ENCODE results near the gene TMEM205.
A peak's percentile ranks its signal among the peaks of the same experiment; 100 is the strongest.
"Not testable (repeated sequence)": the region's sequence is repeated elsewhere in the genome, so short reads cannot be mapped to it uniquely, and the experiment has no call there.

Gene TMEM205

GRCh38 chr19:11356676-11357550, 10.8 kb upstream of the TMEM205 start:
- no peak for TF ChIP-seq CTCF (IDR thresholded peaks at IDR 0.05; ENCODE audit: low read depth, low read length)
- TF ChIP-seq MYC (IDR thresholded peaks at IDR 0.05; ENCODE audit: low read depth, low read length) = no peak
- TF ChIP-seq POLR2A (IDR thresholded peaks at IDR 0.05; ENCODE audit: extremely low read depth, insufficient read length) = no peak
- TF ChIP-seq MAX (IDR thresholded peaks at IDR 0.05; ENCODE audit: low read depth, low read length) = no peak
- H3K4me3 ChIP-seq (ENCODE audit: low read depth, low read length) = no peak overlapping the region
- DNase-seq (ENCODE audit: low read depth) = no peak

DNA sequence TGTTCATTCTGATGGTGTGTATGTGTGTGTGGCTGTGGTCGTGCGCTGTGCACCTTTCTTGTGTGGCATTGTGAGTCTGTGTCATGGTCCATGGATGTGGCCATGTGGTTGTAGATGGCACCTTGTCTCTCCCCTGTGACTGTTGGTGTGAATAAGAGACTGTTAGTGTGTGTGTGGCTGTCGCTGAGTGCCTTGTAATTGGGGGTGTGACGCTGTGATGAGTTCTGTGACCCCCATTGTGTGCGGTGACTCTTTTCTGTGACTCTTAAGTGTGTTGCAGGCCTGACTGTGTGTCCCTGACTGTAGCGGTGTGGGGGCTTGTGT, 10.0 kb upstream of the TMEM205 start:
- TF ChIP-seq CTCF (IDR thresholded peaks at IDR 0.05; ENCODE audit: low read depth, low read length) (no peak), POLR2A (IDR thresholded peaks at IDR 0.05; ENCODE audit: extremely low read depth, insufficient read length) (no peak)
- H3K4me3 ChIP-seq (ENCODE audit: low read depth, low read length) = no peak overlapping the region
- DNase-seq (ENCODE audit: low read depth) = no peak

GRCh38 chr19:11355160-11356073, 9.3 kb upstream of the TMEM205 start, which contains the start of gene PLPPR2:
Gene PLPPR2 (plus strand): TSS chr19:11355432. CDS start chr19:11357674, 2,242 bp downstream.
- no peak within 1 kb of the TSS for H3K4me3 ChIP-seq (ENCODE audit: low read depth, low read length)
- peak; percentile 89 for DNase-seq (ENCODE audit: low read depth)
- TF ChIP-seq MAX (IDR thresholded peaks at IDR 0.05; ENCODE audit: low read depth, low read length) (no peak), MYC (IDR thresholded peaks at IDR 0.05; ENCODE audit: low read depth, low read length) (no peak), POLR2A (IDR thresholded peaks at IDR 0.05; ENCODE audit: extremely low read depth, insufficient read length) (no peak), CTCF (IDR thresholded peaks at IDR 0.05; ENCODE audit: low read depth, low read length) (no peak)

- not testable (repeated sequence) for H3K4me3 ChIP-seq (ENCODE audit: low read depth, low read length); DNase-seq (ENCODE audit: low read depth)
Measured at GRCh38 chr19:11354102-11354501, 8.0 kb upstream of the TMEM205 start.

DNA sequence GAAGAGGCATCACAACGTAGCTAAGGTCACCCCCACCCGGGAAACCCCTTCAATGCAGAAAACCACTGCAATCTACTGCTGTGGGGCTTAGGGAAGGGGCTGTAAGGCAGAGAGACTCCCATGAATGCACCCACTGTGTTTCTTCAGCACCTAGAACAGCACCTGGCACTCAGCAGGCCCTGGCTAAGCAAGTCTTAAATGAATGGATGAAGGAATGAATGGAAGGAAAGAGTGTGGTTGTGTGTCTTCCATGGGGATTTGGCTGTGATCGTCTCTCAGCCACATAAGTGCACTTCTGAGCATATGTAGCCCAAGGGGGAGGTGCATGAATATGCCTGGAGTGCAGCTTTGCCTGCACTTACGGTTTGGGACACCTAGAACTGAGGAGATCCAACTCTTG, 3.1 kb upstream of the TMEM205 start:
- no peak for DNase-seq (ENCODE audit: low read depth)
- H3K4me3 ChIP-seq (ENCODE audit: low read depth, low read length) = no peak overlapping the region
- TF ChIP-seq MAX (IDR thresholded peaks at IDR 0.05; ENCODE audit: low read depth, low read length) (no peak), MYC (IDR thresholded peaks at IDR 0.05; ENCODE audit: low read depth, low read length) (no peak), CTCF (IDR thresholded peaks at IDR 0.05; ENCODE audit: low read depth, low read length) (no peak), POLR2A (IDR thresholded peaks at IDR 0.05; ENCODE audit: extremely low read depth, insufficient read length) (no peak)

DNA sequence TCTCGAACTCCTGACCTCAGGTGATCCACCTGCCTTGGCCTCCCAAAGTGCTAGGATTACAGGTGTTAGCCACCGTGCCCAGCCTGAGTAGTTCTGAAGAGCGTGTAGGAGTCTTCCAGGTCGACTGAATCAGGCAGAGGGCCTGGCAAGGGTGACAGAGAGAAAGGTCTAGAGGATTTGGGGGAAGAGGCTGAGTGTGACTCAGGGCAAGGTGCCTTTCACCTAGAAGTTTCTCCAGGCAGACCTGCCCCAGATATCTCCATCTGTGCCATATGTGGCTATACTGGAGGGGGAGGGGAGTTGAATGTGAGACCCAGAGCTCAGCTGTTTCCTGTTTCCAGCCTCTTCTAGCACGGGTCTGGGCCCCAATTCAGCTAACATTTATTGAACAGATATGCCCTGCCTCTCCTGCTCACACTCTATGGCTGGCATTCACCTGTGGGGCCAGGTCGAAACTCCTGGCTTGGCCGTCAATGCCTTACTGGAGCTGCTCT, 1.5 kb upstream of the TMEM205 start:
- TF ChIP-seq POLR2A (IDR thresholded peaks at IDR 0.05; ENCODE audit: extremely low read depth, insufficient read length) (no peak), CTCF (IDR thresholded peaks at IDR 0.05; ENCODE audit: low read depth, low read length) (no peak), MYC (IDR thresholded peaks at IDR 0.05; ENCODE audit: low read depth, low read length) (no peak), MAX (IDR thresholded peaks at IDR 0.05; ENCODE audit: low read depth, low read length) (no peak)
- DNase-seq (ENCODE audit: low read depth) = no peak
- H3K4me3 ChIP-seq (ENCODE audit: low read depth, low read length) = no peak overlapping the region
